Trophoblast cell (in vitro differentiated cells and primary cell): ENCODE results near the gene TFF1.

Experiments used
- DNase-seq, 2 donors: peaks; one replicate each; pipeline ENCODE4 v3.0.0-alpha.2; 2016
- H2AFZ ChIP-seq: 2 replicates; pipeline ENCODE4 v1.6.1; 2013; ENCODE audit warnings: low read length, moderate library complexity, mild to moderate bottlenecking; ENCODE audit not compliant: insufficient read depth, poor library complexity
- H2AK5ac ChIP-seq: 2 replicates; pipeline ENCODE4 v1.6.1; 2013; ENCODE audit warnings: mild to moderate bottlenecking, low read length
- H2BK120ac ChIP-seq: 2 replicates; pipeline ENCODE4 v1.6.1; 2013; ENCODE audit warnings: low read length, mild to moderate bottlenecking, moderate library complexity; ENCODE audit not compliant: insufficient read depth, poor library complexity
- H2BK12ac ChIP-seq: 2 replicates; pipeline ENCODE4 v1.6.1; 2013; ENCODE audit warnings: mild to moderate bottlenecking, low read length, moderate library complexity
- H2BK5ac ChIP-seq: 2 replicates; pipeline ENCODE4 v1.6.1; 2013; ENCODE audit warnings: low read length, low read depth, moderate library complexity, mild to moderate bottlenecking; ENCODE audit not compliant: poor library complexity
- H3K14ac ChIP-seq: 2 replicates; pipeline ENCODE4 v1.6.1; 2013; ENCODE audit warnings: mild to moderate bottlenecking, low read length
- H3K18ac ChIP-seq: 2 replicates; pipeline ENCODE4 v1.6.1; 2013; ENCODE audit warnings: mild to moderate bottlenecking, low read length
- H3K23ac ChIP-seq: 2 replicates; pipeline ENCODE4 v1.6.1; 2013; ENCODE audit warnings: low read length
- H3K27ac ChIP-seq: 2 replicates; pipeline ENCODE4 v1.5.1; 2013; ENCODE audit warnings: low read depth, mild to moderate bottlenecking, inconsistent platforms, low read length, moderate library complexity
- H3K27me3 ChIP-seq: 2 replicates; pipeline ENCODE4 v1.6.1; 2013; ENCODE audit warnings: inconsistent platforms, mild to moderate bottlenecking, low read length, moderate library complexity; ENCODE audit not compliant: insufficient read depth
- H3K36me3 ChIP-seq, 2 experiments: 1 replicate in 1 of 2; 2 replicates in 1 of 2; pipeline ENCODE4 v1.6.1; 2013; ENCODE audit warnings: low read length in 2 of 2, mild to moderate bottlenecking in 2 of 2, moderate library complexity in 1 of 2; ENCODE audit not compliant: insufficient read depth in 2 of 2, control insufficient read depth in 1 of 2
- H3K4ac ChIP-seq: 2 replicates; pipeline ENCODE4 v1.6.1; 2013; ENCODE audit warnings: low read depth, mild to moderate bottlenecking, low read length, moderate library complexity
- H3K4me1 ChIP-seq, 2 experiments: 1 replicate in 1 of 2; 2 replicates in 1 of 2; pipeline ENCODE4 v1.6.1; 2013; ENCODE audit warnings: low read length in 2 of 2, mild to moderate bottlenecking in 2 of 2, moderate library complexity in 1 of 2; ENCODE audit not compliant: insufficient read depth in 2 of 2, control insufficient read depth in 1 of 2
- H3K4me2 ChIP-seq: 2 replicates; pipeline ENCODE4 v1.6.1; 2013; ENCODE audit warnings: inconsistent platforms, mild to moderate bottlenecking, low read length, moderate library complexity
- H3K4me3 ChIP-seq: 2 replicates; pipeline ENCODE4 v1.5.1; 2013; ENCODE audit warnings: mild to moderate bottlenecking, low read depth, low read length, inconsistent platforms
- H3K79me1 ChIP-seq: one replicate; pipeline ENCODE4 v1.6.1; 2013; ENCODE audit warnings: low read length
- H3K79me2 ChIP-seq: 2 replicates; pipeline ENCODE4 v1.6.1; 2013; ENCODE audit warnings: low read length, mild to moderate bottlenecking; ENCODE audit not compliant: control insufficient read depth, insufficient read depth, poor library complexity
- H3K9ac ChIP-seq: 2 replicates; pipeline ENCODE4 v1.6.1; 2013; ENCODE audit warnings: mild to moderate bottlenecking, low read length
- H3K9me3 ChIP-seq: 2 replicates; pipeline ENCODE4 v1.6.1; 2013; ENCODE audit warnings: low read depth, mild to moderate bottlenecking, control low read depth, inconsistent platforms, low read length; ENCODE audit not compliant: insufficient read depth
- H4K12ac ChIP-seq: 2 replicates; pipeline ENCODE4 v1.6.1; 2013; ENCODE audit warnings: low read depth, mild to moderate bottlenecking, low read length, moderate library complexity
- H4K8ac ChIP-seq: 2 replicates; pipeline ENCODE4 v1.6.1; 2013; ENCODE audit warnings: low read depth, mild to moderate bottlenecking, low read length, moderate library complexity
- H4K91ac ChIP-seq: one replicate; pipeline ENCODE4 v1.6.1; 2013; ENCODE audit warnings: low read depth, mild to moderate bottlenecking, low read length, moderate library complexity
- WGBS: extraction: QIAGEN DNeasy Blood & Tissue Kit; methylation state at CpG from one replicate; pipeline ENCODE4 v1.1.7; 2013; ENCODE audit warnings: missing lambda C conversion rate; ENCODE audit not compliant: insufficient read length, insufficient coverage; ENCODE audit errors: extremely low coverage; 5-methylcytosine and 5-hydroxymethylcytosine counted together

The TFF1 gene

GRCh38 chr21:42406866-42407265 lies 40.5 kb upstream of the TFF1 start:
- Histone ChIP-seq H4K8ac (no peak overlapping the region), H2BK120ac (no peak overlapping the region), H3K79me2 (no peaks in the 10 kb centered on the region), H3K4ac (no peak overlapping the region), H3K23ac (no peak overlapping the region), H3K4me2 (no peak overlapping the region), H2BK5ac (no peak overlapping the region), H2AK5ac (no peak overlapping the region), H3K27me3 (no peaks in the 10 kb centered on the region), H3K9ac (no peak overlapping the region), H3K9me3 (peaks cover 5% of the 10 kb centered on the region), H3K18ac (no peak overlapping the region), H4K12ac (no peak overlapping the region), H3K4me3 (no peak overlapping the region), H3K4me1 (no peaks in the 10 kb centered on the region), H3K36me3 (no peaks in the 10 kb centered on the region), H3K14ac (no peak overlapping the region), H2AFZ (no peak overlapping the region), H4K91ac (no peak overlapping the region), H3K27ac (no peak overlapping the region), H2BK12ac (no peak overlapping the region), H3K79me1 (no peaks in the 10 kb centered on the region)
- no peak for DNase-seq
- WGBS, result no CpG with 5 or more reads among the region's 7 CpGs

DNA sequence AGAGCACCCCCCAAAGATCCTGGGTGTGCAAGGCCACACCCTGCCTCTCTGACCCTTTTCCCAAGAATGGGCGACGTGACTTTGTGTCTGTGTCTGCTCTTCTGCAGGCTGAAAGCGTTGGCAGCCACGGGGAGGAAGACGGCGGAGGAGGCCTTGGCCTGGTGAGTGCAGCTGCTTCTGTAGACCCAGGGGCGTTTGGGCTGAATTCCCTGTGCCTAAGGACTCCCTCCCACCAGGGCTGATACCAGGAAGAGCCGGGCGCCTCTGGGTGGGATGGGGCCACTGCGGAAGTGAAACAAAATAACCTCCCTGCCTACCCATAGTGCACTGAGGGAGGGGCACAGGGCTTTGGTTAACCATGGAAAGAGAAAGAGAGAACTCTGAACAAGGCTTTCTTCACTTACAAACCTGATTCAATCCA lies 39.9 kb upstream of the TFF1 start:
- H4K91ac ChIP-seq, result no peak overlapping the region
- H4K8ac ChIP-seq, result no peak overlapping the region
- no peaks in the 10 kb centered on the region for H3K79me1 ChIP-seq
- no peak overlapping the region for H3K18ac ChIP-seq
- H3K36me3 ChIP-seq, result no peaks in the 10 kb centered on the region
- H3K79me2 ChIP-seq, result no peaks in the 10 kb centered on the region
- no peak overlapping the region for H3K4me2 ChIP-seq
- peaks cover 5% of the 10 kb centered on the region for H3K9me3 ChIP-seq
- no peak overlapping the region for H2BK5ac ChIP-seq
- H2BK120ac ChIP-seq, result no peak overlapping the region
- no peaks in the 10 kb centered on the region for H3K4me1 ChIP-seq
- H3K14ac ChIP-seq, result no peak overlapping the region
- no peak overlapping the region for H2AK5ac ChIP-seq
- no peak overlapping the region for H3K27ac ChIP-seq
- H2BK12ac ChIP-seq, result no peak overlapping the region
- no peak overlapping the region for H3K23ac ChIP-seq
- H2AFZ ChIP-seq, result no peak overlapping the region
- H3K4me3 ChIP-seq, result no peak overlapping the region
- no peak overlapping the region for H3K4ac ChIP-seq
- no CpG with 5 or more reads among the region's 10 CpGs for WGBS
- no peaks in the 10 kb centered on the region for H3K27me3 ChIP-seq
- no peak for DNase-seq
- H3K9ac ChIP-seq, result no peak overlapping the region
- no peak overlapping the region for H4K12ac ChIP-seq

- H2BK120ac ChIP-seq, result no peak overlapping the region
- H3K9me3 ChIP-seq, result peaks cover 3% of the 10 kb centered on the region
- no peaks in the 10 kb centered on the region for H3K27me3 ChIP-seq
- H3K4me3 ChIP-seq, result no peak overlapping the region
- H3K4me1 ChIP-seq, result no peaks in the 10 kb centered on the region
- DNase-seq, result no peak
- no peak overlapping the region for H4K8ac ChIP-seq
- H2AFZ ChIP-seq, result no peak overlapping the region
- no peak overlapping the region for H3K9ac ChIP-seq
- H3K79me2 ChIP-seq, result no peaks in the 10 kb centered on the region
- H3K18ac ChIP-seq, result no peak overlapping the region
- no peak overlapping the region for H2AK5ac ChIP-seq
- no peak overlapping the region for H2BK12ac ChIP-seq
- H3K14ac ChIP-seq, result no peak overlapping the region
- H3K27ac ChIP-seq, result no peak overlapping the region
- no CpG with 5 or more reads among the region's 23 CpGs for WGBS
- H4K91ac ChIP-seq, result no peak overlapping the region
- no peak overlapping the region for H3K23ac ChIP-seq
- no peak overlapping the region for H3K4me2 ChIP-seq
- no peaks in the 10 kb centered on the region for H3K79me1 ChIP-seq
- no peaks in the 10 kb centered on the region for H3K36me3 ChIP-seq
- no peak overlapping the region for H3K4ac ChIP-seq
- H2BK5ac ChIP-seq, result no peak overlapping the region
- H4K12ac ChIP-seq, result no peak overlapping the region
Observed at GRCh38 chr21:42405064-42406013, 39.0 kb upstream of the TFF1 start.

GRCh38 chr21:42404539-42404938 lies 38.2 kb upstream of the TFF1 start:
- Histone ChIP-seq H3K4me2 (no peak overlapping the region), H4K8ac (no peak overlapping the region), H3K4me3 (no peak overlapping the region), H3K79me1 (no peaks in the 10 kb centered on the region), H2BK12ac (no peak overlapping the region), H3K9me3 (peaks cover 3% of the 10 kb centered on the region), H3K14ac (no peak overlapping the region), H2BK120ac (no peak overlapping the region), H4K91ac (no peak overlapping the region), H3K9ac (no peak overlapping the region), H3K4me1 (no peaks in the 10 kb centered on the region), H4K12ac (no peak overlapping the region), H3K27me3 (no peaks in the 10 kb centered on the region), H2AK5ac (no peak overlapping the region), H3K79me2 (no peaks in the 10 kb centered on the region), H3K36me3 (no peaks in the 10 kb centered on the region), H2BK5ac (no peak overlapping the region), H3K18ac (no peak overlapping the region), H3K23ac (no peak overlapping the region), H3K27ac (no peak overlapping the region), H3K4ac (no peak overlapping the region), H2AFZ (no peak overlapping the region)
- no peak for DNase-seq
- WGBS, result no CpG with 5 or more reads among the region's 10 CpGs
